ENCODE data around the gene MAGT1. TPM values are rescaled to one million over a fixed set of nuclear protein-coding genes. Genes with fewer than 3 reads are reported as not detected.
"Not testable (repeated sequence)": the region's sequence is repeated elsewhere in the genome, so short reads cannot be mapped to it uniquely, and the experiment has no call there.

Gene MAGT1
- total RNA-seq, 4 donors from 2014 or later: 20.8 to 33.0 (median 26.8) TPM

GRCh38 chrX:77935886-77936285 is 40.7 kb upstream of the MAGT1 start:
- no peak for DNase-seq (ENCODE audit: extremely low spot score)
- Histone ChIP-seq H3K4me1 (peaks cover 0 to 16% (median 5%) of the 10 kb centered on the region in 4 donors), H3K9me3 (no peaks in the 10 kb centered on the region), H3K27me3 (no peaks in the 10 kb centered on the region), H3K27ac (replicated peaks in 1 of 4) (peak overlapping the region in 1 of 4 donors; percentile 22), H3K36me3 (no peaks in the 10 kb centered on the region), H3K4me3 (no peak overlapping the region)
- WGBS: 52% methylated on average over 1 of the region's 1 CpG
- TF ChIP-seq POLR2A (IDR thresholded peaks at IDR 0.05; ENCODE audit: low read depth) (no peak), POLR2AphosphoS5 (IDR thresholded peaks at IDR 0.05) (no peak), EP300 (IDR thresholded peaks at IDR 0.05) (no peak), CTCF (IDR thresholded peaks at IDR 0.05) (no peak)
- intact Hi-C loops (cut with DNase I): no loop called here

GRCh38 chrX:77930581-77930980 is 35.3 kb upstream of the MAGT1 start:
- Histone ChIP-seq H3K36me3 (no peaks in the 10 kb centered on the region), H3K4me3 (no peak overlapping the region), H3K9me3 (no peaks in the 10 kb centered on the region), H3K27me3 (no peaks in the 10 kb centered on the region), H3K4me1 (no peaks in the 10 kb centered on the region), H3K27ac (replicated peaks in 1 of 4) (no peak overlapping the region)
- no peak for DNase-seq (ENCODE audit: extremely low spot score)
- intact Hi-C loops (cut with DNase I): no loop called here
- no peak for TF ChIP-seq CTCF (IDR thresholded peaks at IDR 0.05)
- no peak for TF ChIP-seq POLR2AphosphoS5 (IDR thresholded peaks at IDR 0.05)
- TF ChIP-seq EP300 (IDR thresholded peaks at IDR 0.05): no peak
- no peak for TF ChIP-seq POLR2A (IDR thresholded peaks at IDR 0.05; ENCODE audit: low read depth)
- WGBS: 48% methylated on average over 1 of the region's 1 CpG

- TF ChIP-seq POLR2A (IDR thresholded peaks at IDR 0.05; ENCODE audit: low read depth) (no peak), CTCF (IDR thresholded peaks at IDR 0.05) (no peak), EP300 (IDR thresholded peaks at IDR 0.05) (no peak), POLR2AphosphoS5 (IDR thresholded peaks at IDR 0.05) (no peak)
- H3K36me3 ChIP-seq: no peaks in the 10 kb centered on the region
- no peaks in the 10 kb centered on the region for H3K27me3 ChIP-seq
- no peak overlapping the region for H3K27ac ChIP-seq (replicated peaks in 1 of 4)
- intact Hi-C loops (cut with DNase I): no loop called here
- H3K4me3 ChIP-seq: peak overlapping the region in 2 of 4 donors; percentile 8 to 18
- DNase-seq (ENCODE audit: extremely low spot score): no peak
- peaks cover 0 to 7% (median 0%) of the 10 kb centered on the region in 4 donors for H3K4me1 ChIP-seq
- 16% methylated on average over 3 of the region's 3 CpGs for WGBS
- H3K9me3 ChIP-seq: no peaks in the 10 kb centered on the region
Observed at GRCh38 chrX:77925764-77926163, 30.5 kb upstream of the MAGT1 start.

GRCh38 chrX:77924320-77924859 is 29.2 kb upstream of the MAGT1 start:
- no peaks in the 10 kb centered on the region for H3K27me3 ChIP-seq
- no peaks in the 10 kb centered on the region for H3K36me3 ChIP-seq
- no peak for DNase-seq (ENCODE audit: extremely low spot score)
- TF ChIP-seq POLR2A (IDR thresholded peaks at IDR 0.05; ENCODE audit: low read depth) (no peak), POLR2AphosphoS5 (IDR thresholded peaks at IDR 0.05) (no peak), EP300 (IDR thresholded peaks at IDR 0.05) (no peak), CTCF (IDR thresholded peaks at IDR 0.05) (no peak)
- intact Hi-C loops (cut with DNase I): no loop called here
- H3K4me3 ChIP-seq: no peak overlapping the region
- H3K4me1 ChIP-seq: peaks cover 0 to 7% (median 0%) of the 10 kb centered on the region in 4 donors
- WGBS: 65% methylated on average over 8 of the region's 8 CpGs
- H3K27ac ChIP-seq (replicated peaks in 1 of 4): no peak overlapping the region
- no peaks in the 10 kb centered on the region for H3K9me3 ChIP-seq

- Histone ChIP-seq H3K27me3 (no peaks in the 10 kb centered on the region), H3K36me3 (no peaks in the 10 kb centered on the region), H3K27ac (replicated peaks in 1 of 4) (no peak overlapping the region), H3K9me3 (no peaks in the 10 kb centered on the region), H3K4me3 (no peak overlapping the region), H3K4me1 (peaks cover 0 to 17% (median 10%) of the 10 kb centered on the region in 4 donors)
- intact Hi-C loops (cut with DNase I): no loop called here
- DNase-seq (ENCODE audit: extremely low spot score): no peak
- no peak for TF ChIP-seq CTCF (IDR thresholded peaks at IDR 0.05)
- no peak for TF ChIP-seq POLR2AphosphoS5 (IDR thresholded peaks at IDR 0.05)
- TF ChIP-seq POLR2A (IDR thresholded peaks at IDR 0.05; ENCODE audit: low read depth): no peak
- no peak for TF ChIP-seq EP300 (IDR thresholded peaks at IDR 0.05)
Observed at GRCh38 chrX:77922787-77923186, 27.6 kb upstream of the MAGT1 start.

- DNase-seq (ENCODE audit: extremely low spot score); H3K4me3 ChIP-seq; H3K27ac ChIP-seq (replicated peaks in 1 of 4); H3K27me3 ChIP-seq; intact Hi-C loops (cut with DNase I); H3K36me3 ChIP-seq; H3K9me3 ChIP-seq: not testable (repeated sequence)
- H3K4me1 ChIP-seq: peaks cover 0 to 18% (median 14%) of the 10 kb centered on the region in 4 donors
- WGBS: 69% methylated on average over 6 of the region's 6 CpGs
Observed at GRCh38 chrX:77919370-77919769, 24.1 kb upstream of the MAGT1 start.

All from esophagus muscularis mucosa (tissue), 4 donors.